H9 (cell line): ENCODE measurements around the gene COL18A1. TPM values are rescaled to one million over a fixed set of nuclear protein-coding genes. Genes with fewer than 3 reads are reported as not detected.

ENCODE experiments used
- DNase-seq: peaks from one replicate; pipeline ENCODE4 v3.0.0-alpha.2; 2017
- H2AFZ ChIP-seq: one replicate; pipeline ENCODE4 v1.6.1; 2013; ENCODE audit warnings: mild to moderate bottlenecking, low read length, control low read depth, moderate library complexity
- H2AK5ac ChIP-seq: 2 replicates; pipeline ENCODE4 v1.6.1; 2013; ENCODE audit warnings: low read length, control low read depth, mixed read lengths; ENCODE audit not compliant: insufficient read length
- H2BK120ac ChIP-seq: one replicate; pipeline ENCODE4 v1.6.1; 2013; ENCODE audit warnings: low read depth, mild to moderate bottlenecking, low read length, control low read depth, inconsistent platforms; ENCODE audit not compliant: poor library complexity, severe bottlenecking
- H2BK12ac ChIP-seq: 2 replicates; pipeline ENCODE4 v1.6.1; 2013; ENCODE audit warnings: low read length, control low read depth, mixed read lengths, low read depth; ENCODE audit not compliant: insufficient read length
- H2BK15ac ChIP-seq: 2 replicates; pipeline ENCODE4 v1.6.1; 2013; ENCODE audit warnings: low read depth, low read length, control low read depth
- H2BK20ac ChIP-seq: one replicate; pipeline ENCODE4 v1.6.1; 2013; ENCODE audit warnings: low read depth, mild to moderate bottlenecking, low read length, control low read depth, inconsistent platforms; ENCODE audit not compliant: poor library complexity, severe bottlenecking
- H2BK5ac ChIP-seq: 2 replicates; pipeline ENCODE4 v1.6.1; 2013; ENCODE audit warnings: low read length, control low read depth, mixed read lengths; ENCODE audit not compliant: insufficient read length
- H3K14ac ChIP-seq: 2 replicates; pipeline ENCODE4 v1.6.1; 2013; ENCODE audit warnings: low read length, control low read depth; ENCODE audit not compliant: insufficient read depth
- H3K18ac ChIP-seq: 2 replicates; pipeline ENCODE4 v1.6.1; 2013; ENCODE audit warnings: low read depth, mild to moderate bottlenecking, mixed read lengths, low read length, control low read depth; ENCODE audit not compliant: insufficient read length
- H3K23ac ChIP-seq: 2 replicates; pipeline ENCODE4 v1.6.1; 2013; ENCODE audit warnings: low read length, control low read depth, mixed read lengths, low read depth; ENCODE audit not compliant: insufficient read length
- H3K23me2 ChIP-seq: 2 replicates; pipeline ENCODE4 v1.6.1; 2013; ENCODE audit warnings: low read depth, mild to moderate bottlenecking, mixed read lengths, low read length, control low read depth; ENCODE audit not compliant: insufficient read length, poor library complexity, severe bottlenecking
- H3K27ac ChIP-seq: 2 replicates; pipeline ENCODE4 v1.5.1; 2013; ENCODE audit warnings: low read length, control low read depth, mixed read lengths, low read depth; ENCODE audit not compliant: insufficient read length
- H3K27me3 ChIP-seq: 2 replicates; pipeline ENCODE4 v1.6.1; 2013; ENCODE audit warnings: low read length, control low read depth, inconsistent platforms; ENCODE audit not compliant: insufficient read depth
- H3K4ac ChIP-seq: 2 replicates; pipeline ENCODE4 v1.6.1; 2013; ENCODE audit warnings: low read depth, mild to moderate bottlenecking, control low read depth, inconsistent platforms, low read length, moderate library complexity
- H3K4me1 ChIP-seq: 2 replicates; pipeline ENCODE4 v1.6.1; 2013; ENCODE audit warnings: low read length, control low read depth, inconsistent platforms; ENCODE audit not compliant: insufficient read depth
- H3K4me2 ChIP-seq: 2 replicates; pipeline ENCODE4 v1.6.1; 2013; ENCODE audit warnings: low read length, control low read depth, mixed read lengths; ENCODE audit not compliant: insufficient read length, insufficient read depth
- H3K56ac ChIP-seq: 2 replicates; pipeline ENCODE4 v1.6.1; 2013; ENCODE audit warnings: low read depth, mild to moderate bottlenecking, mixed read lengths, low read length, control low read depth; ENCODE audit not compliant: insufficient read length
- H3K79me1 ChIP-seq: 2 replicates; pipeline ENCODE4 v1.6.1; 2013; ENCODE audit warnings: low read depth, mild to moderate bottlenecking, moderate library complexity, low read length, control low read depth, inconsistent platforms; ENCODE audit not compliant: insufficient read depth, poor library complexity, severe bottlenecking
- H3K79me2 ChIP-seq: 2 replicates; pipeline ENCODE4 v1.6.1; 2013; ENCODE audit warnings: low read length, control low read depth, inconsistent platforms; ENCODE audit not compliant: insufficient read depth
- H3K9ac ChIP-seq: 2 replicates; pipeline ENCODE4 v1.6.1; 2013; ENCODE audit warnings: low read length, control low read depth, mixed read lengths; ENCODE audit not compliant: insufficient read length; ENCODE audit errors: extremely low read depth
- H3K9me3 ChIP-seq: one replicate; pipeline ENCODE4 v1.6.1; 2013; ENCODE audit warnings: low read depth, low read length, inconsistent platforms; ENCODE audit not compliant: control insufficient read depth
- H3T11ph ChIP-seq: one replicate; pipeline ENCODE4 v1.6.1; 2013; ENCODE audit warnings: mild to moderate bottlenecking, low read length, control low read depth, inconsistent platforms
- H4K20me1 ChIP-seq: one replicate; pipeline ENCODE4 v1.6.1; 2013; ENCODE audit not compliant: control insufficient read depth, insufficient read length, insufficient read depth
- H4K5ac ChIP-seq: 2 replicates; pipeline ENCODE4 v1.6.1; 2013; ENCODE audit warnings: low read depth, mild to moderate bottlenecking, mixed read lengths, low read length, control low read depth; ENCODE audit not compliant: insufficient read length
- H4K8ac ChIP-seq: replicated peaks from 2 replicates; pipeline ENCODE4 v1.6.1; 2013; ENCODE audit warnings: low read length, control low read depth, mixed read lengths, low read depth; ENCODE audit not compliant: insufficient read length
- H4K91ac ChIP-seq: 2 replicates; pipeline ENCODE4 v1.6.1; 2013; ENCODE audit warnings: low read depth, mild to moderate bottlenecking, moderate library complexity, mixed read lengths, low read length, control low read depth; ENCODE audit not compliant: insufficient read length
- H3K27ac Mint-ChIP-seq, 3 experiments: 2 replicates in 2 of 3; 3 replicates in 1 of 3; pipeline ENCODE4 v1.8.0; 2020 to 2021; ENCODE audit warnings: mixed read lengths in 3 of 3, mild to moderate bottlenecking in 1 of 3, moderate library complexity in 1 of 3
- H3K27me3 Mint-ChIP-seq: 2 replicates; pipeline ENCODE4 v1.8.0; 2021; ENCODE audit warnings: low read depth, mild to moderate bottlenecking, moderate library complexity, mixed read lengths
- H3K36me3 Mint-ChIP-seq, 3 experiments: 2 replicates in 2 of 3; 3 replicates in 1 of 3; pipeline ENCODE4 v1.8.0; 2020 to 2021; ENCODE audit warnings: low read depth in 3 of 3, mixed read lengths in 3 of 3; ENCODE audit not compliant: insufficient read depth in 1 of 3
- H3K4me1 Mint-ChIP-seq, 2 experiments: 2 replicates each; pipeline ENCODE4 v1.8.0; 2020; ENCODE audit warnings: mixed read lengths in 2 of 2
- H3K4me3 Mint-ChIP-seq, 2 experiments: 2 replicates in 1 of 2; 3 replicates in 1 of 2; pipeline ENCODE4 v1.8.0; 2020 to 2021; ENCODE audit warnings: mild to moderate bottlenecking in 2 of 2, mixed read lengths in 2 of 2, moderate library complexity in 1 of 2
- H3K9me3 Mint-ChIP-seq, 2 experiments: 2 replicates in 1 of 2; 3 replicates in 1 of 2; pipeline ENCODE4 v1.8.0; 2020; ENCODE audit warnings: mild to moderate bottlenecking in 2 of 2, mixed read lengths in 2 of 2, moderate library complexity in 1 of 2
- CTCF ChIP-seq: fragments of 200-600 bp; sonication (generic); conservative IDR thresholded peaks from 3 replicates; pipeline ENCODE4 v1.8.0; 2021; ENCODE audit warnings: antibody characterized with exemption, mild to moderate bottlenecking
- WGBS: extraction: QIAGEN DNeasy Blood & Tissue Kit; methylation state at CpG from one replicate; pipeline ENCODE4 v1.1.7; 2013; ENCODE audit warnings: missing lambda C conversion rate, low lambda C conversion rate, mixed read lengths; ENCODE audit not compliant: insufficient read length; ENCODE audit errors: extremely low coverage; 5-methylcytosine and 5-hydroxymethylcytosine counted together
- total RNA-seq: library from RNA; stranded (reverse); gene quantifications from 2 replicates; pipeline ENCODE4 v1.2.1, GENCODE V29; 2021

Gene COL18A1
- total RNA-seq, 1 experiment from 2014 or later, result 232 TPM

- H3K79me2 ChIP-seq, result peaks cover 4% of the 10 kb centered on the region; the same call in 1 of the 2 replicates
- no peak overlapping the region for H2BK12ac ChIP-seq
- no peak overlapping the region for H2BK15ac ChIP-seq
- no peak overlapping the region for H2AK5ac ChIP-seq
- no peak for TF ChIP-seq CTCF
- no peak overlapping the region for H3K23ac ChIP-seq
- no peaks in the 10 kb centered on the region for H4K20me1 ChIP-seq
- no peak overlapping the region for H2BK20ac ChIP-seq
- H3K4me1 Mint-ChIP-seq, result peaks cover 2 to 13% of the 10 kb centered on the region in 2 experiments; a peak in 3 of 4 replicates
- no peak overlapping the region for H3T11ph ChIP-seq
- no peaks in the 10 kb centered on the region for H3K23me2 ChIP-seq
- no peak overlapping the region for H4K8ac ChIP-seq
- no peak overlapping the region for H3K9ac ChIP-seq
- no peak overlapping the region for H4K91ac ChIP-seq
- peaks cover 4% of the 10 kb centered on the region for H3K79me1 ChIP-seq
- no peak overlapping the region for H2BK120ac ChIP-seq
- H2BK5ac ChIP-seq, result no peak overlapping the region
- no peaks in the 10 kb centered on the region for H3K9me3 ChIP-seq
- H3K27ac ChIP-seq, result no peak overlapping the region
- no peak overlapping the region for H3K4ac ChIP-seq
- H2AFZ ChIP-seq, result no peak overlapping the region
- H3K27ac Mint-ChIP-seq, result no peak overlapping the region
- no peak overlapping the region for H3K56ac ChIP-seq
- no peak overlapping the region for H3K4me2 ChIP-seq
- H4K5ac ChIP-seq, result no peak overlapping the region
- no peaks in the 10 kb centered on the region for H3K4me1 ChIP-seq
- H3K4me3 Mint-ChIP-seq, result no peak overlapping the region
- no peak overlapping the region for H3K18ac ChIP-seq
- DNase-seq, result no peak
- H3K14ac ChIP-seq, result no peak overlapping the region
- peaks cover 15 to 17% of the 10 kb centered on the region in 2 experiments for H3K9me3 Mint-ChIP-seq
- no peaks in the 10 kb centered on the region for H3K27me3 Mint-ChIP-seq
- WGBS, result no CpG with 5 or more reads among the region's 23 CpGs
- peaks cover 27 to 42% (median 41%) of the 10 kb centered on the region in 3 experiments for H3K36me3 Mint-ChIP-seq
- no peaks in the 10 kb centered on the region for H3K27me3 ChIP-seq
These were observed 54.4 kb downstream of the COL18A1 start for GRCh38 chr21:45459171-45460010.
